Suprapubic skin (tissue), 3 donors: Measurements from ENCODE around the gene SGO1.

ENCODE experiments used
- CTCF ChIP-seq, 2 donors: fragments of 200-600 bp in 1 of 2; fragments of 450-650 bp in 1 of 2; sonication (generic) in 1 of 2; IDR thresholded peaks; one replicate each; pipeline ENCODE4 v1.5.1; 2016 to 2019; ENCODE audit warnings: antibody characterized with exemption in 2 of 2, mild to moderate bottlenecking in 1 of 2, moderate library complexity in 1 of 2
- EP300 ChIP-seq: sonication (generic); formaldehyde crosslinking; IDR thresholded peaks from one replicate; pipeline ENCODE4 v1.6.1; 2017; ENCODE audit warnings: antibody characterized with exemption
- POLR2A ChIP-seq, 2 donors: fragments of 450-650 bp; IDR thresholded peaks; one replicate each; pipeline ENCODE4 v1.6.1; 2017; ENCODE audit warnings: antibody characterized with exemption in 2 of 2, mild to moderate bottlenecking in 2 of 2, moderate library complexity in 2 of 2

- TF ChIP-seq CTCF (IDR thresholded peaks at IDR 0.05), result no peak
- TF ChIP-seq POLR2A (IDR thresholded peaks at IDR 0.05), result no peak
- TF ChIP-seq EP300, result no peak
These were observed 62.8 kb downstream of the SGO1 start for GRCh38 chr3:20123131-20123652.
